HG03520 (cell line): ENCODE measurements around the gene NSF.

Experiments used
- ATAC-seq: cut with Tn5 transposase; IDR thresholded peaks from one replicate; pipeline ENCODE4 v1.9.1; 2021; ENCODE audit warnings: mild to moderate bottlenecking, moderate library complexity; ENCODE audit not compliant: unreplicated experiment

Gene NSF

GRCh38 chr17:46795379-46795952 lies 205.0 kb downstream of the NSF start:
- no peak for ATAC-seq

GRCh38 chr17:46796084-46796483 lies 205.6 kb downstream of the NSF start:
- ATAC-seq, result no peak

GRCh38 chr17:46796524-46796923 lies 206.1 kb downstream of the NSF start:
- ATAC-seq, result no peak

- ATAC-seq, result no peak
Observed at GRCh38 chr17:46796956-46797530, 206.6 kb downstream of the NSF start.

- ATAC-seq, result no peak
Observed at GRCh38 chr17:46800573-46800972, 210.1 kb downstream of the NSF start.

GRCh38 chr17:46802800-46803199 lies 212.3 kb downstream of the NSF start:
- ATAC-seq, result no peak

- no peak for ATAC-seq
Observed at GRCh38 chr17:46803544-46803943, 213.1 kb downstream of the NSF start.

- no peak for ATAC-seq
Observed at GRCh38 chr17:46805771-46806170, 215.3 kb downstream of the NSF start.
